H7 (cell line): ENCODE results near the gene TUBGCP2. TPM values are rescaled to one million over a fixed set of nuclear protein-coding genes. Genes with fewer than 3 reads are reported as not detected.

Experiments
- DNase-seq: peaks from one replicate; pipeline ENCODE4 v3.0.0; 2012
- H3K27me3 ChIP-seq: 2 replicates; pipeline ENCODE4 v1.6.0; 2011; ENCODE audit warnings: mild to moderate bottlenecking, low read length; ENCODE audit not compliant: control insufficient read depth, insufficient read depth
- H3K36me3 ChIP-seq: replicated peaks from 2 replicates; pipeline ENCODE4 v1.5.1; 2011; ENCODE audit warnings: low read length; ENCODE audit not compliant: control insufficient read depth, insufficient read depth
- H3K4me3 ChIP-seq: 2 replicates; pipeline ENCODE4 v1.5.1; 2011; ENCODE audit warnings: low read depth, mild to moderate bottlenecking, control low read depth, low read length, moderate library complexity; ENCODE audit not compliant: insufficient read depth
- total RNA-seq: library from RNA; depleted of rRNA; stranded (reverse); fragments of >200 nt; shearing (Covaris generic); gene quantifications from 2 replicates; pipeline ENCODE4 v1.2.3, GENCODE V29; 2014

Gene TUBGCP2
- total RNA-seq, 1 experiment from 2014 or later, result 47.1 TPM

DNA sequence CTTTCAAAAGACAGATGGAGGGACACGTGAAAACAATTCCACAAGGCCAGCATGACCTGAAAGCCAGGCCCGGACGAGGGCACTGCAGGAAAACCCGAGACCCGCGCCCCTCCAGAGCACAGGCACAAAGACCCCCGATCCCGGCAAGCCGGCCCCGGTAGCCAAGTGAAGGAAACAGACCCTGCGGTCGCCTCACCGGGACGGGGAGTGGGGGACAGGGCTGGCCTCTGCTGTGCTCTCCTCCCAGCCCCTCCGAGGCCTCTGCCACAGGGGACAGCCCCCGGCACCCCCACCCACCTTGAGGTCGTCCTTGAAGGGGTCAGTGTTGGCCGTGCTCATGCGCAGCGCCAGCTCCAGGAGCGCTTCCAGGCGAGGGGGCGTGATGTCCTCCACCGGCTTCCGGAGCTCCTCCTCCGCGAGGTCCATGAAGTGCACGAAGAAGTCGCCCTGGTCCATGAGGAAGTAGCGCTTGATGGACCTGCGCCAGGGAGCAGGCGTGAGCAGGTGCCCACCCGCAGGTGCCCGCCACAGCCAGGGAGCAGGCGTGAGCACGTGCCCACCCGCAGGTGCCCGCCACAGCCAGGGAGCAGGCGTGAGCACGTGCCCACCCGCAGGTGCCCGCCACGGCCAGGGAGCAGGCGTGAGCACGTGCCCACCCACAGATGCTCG, 20.7 kb downstream of the TUBGCP2 start:
- H3K27me3 ChIP-seq, result no peaks in the 10 kb centered on the region
- H3K4me3 ChIP-seq, result no peak overlapping the region
- DNase-seq, result no peak
- peaks cover 17% of the 10 kb centered on the region for H3K36me3 ChIP-seq

GRCh38 chr10:133286366-133286765, 22.3 kb downstream of the TUBGCP2 start:
- DNase-seq, result no peak
- Histone ChIP-seq H3K36me3 (peaks cover 14% of the 10 kb centered on the region), H3K4me3 (no peak overlapping the region), H3K27me3 (no peaks in the 10 kb centered on the region)

DNA sequence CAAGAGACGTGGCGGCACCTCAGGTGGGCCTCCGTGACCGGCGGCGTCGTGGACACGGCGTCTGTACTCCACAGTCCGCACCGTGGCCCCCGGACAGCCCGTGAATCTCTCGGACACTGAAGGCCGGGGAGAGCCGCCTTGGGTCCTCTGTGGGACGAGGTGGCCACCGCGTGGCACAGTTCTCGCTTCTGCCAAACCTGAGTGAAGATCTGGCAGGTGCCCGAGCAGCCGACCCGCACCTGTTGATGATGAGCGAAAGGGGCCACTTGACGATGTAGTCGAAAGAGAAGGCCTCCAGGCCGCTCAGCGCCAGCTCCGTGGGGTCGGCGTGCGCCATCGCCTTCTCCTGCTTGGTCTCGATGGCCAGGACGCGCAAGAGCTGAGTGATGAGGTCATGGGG, 23.5 kb downstream of the TUBGCP2 start:
- peaks cover 14% of the 10 kb centered on the region for H3K36me3 ChIP-seq
- H3K27me3 ChIP-seq, result no peaks in the 10 kb centered on the region
- DNase-seq, result no peak
- H3K4me3 ChIP-seq, result no peak overlapping the region

GRCh38 chr10:133283931-133284330, 24.7 kb downstream of the TUBGCP2 start:
- no peak for DNase-seq
- peaks cover 17% of the 10 kb centered on the region for H3K36me3 ChIP-seq
- H3K27me3 ChIP-seq, result no peaks in the 10 kb centered on the region
- no peak overlapping the region for H3K4me3 ChIP-seq

- H3K4me3 ChIP-seq, result no peak overlapping the region
- no peak for DNase-seq
- no peaks in the 10 kb centered on the region for H3K27me3 ChIP-seq
- peaks cover 15% of the 10 kb centered on the region for H3K36me3 ChIP-seq
Observed at GRCh38 chr10:133282846-133283390, 25.8 kb downstream of the TUBGCP2 start.

DNA sequence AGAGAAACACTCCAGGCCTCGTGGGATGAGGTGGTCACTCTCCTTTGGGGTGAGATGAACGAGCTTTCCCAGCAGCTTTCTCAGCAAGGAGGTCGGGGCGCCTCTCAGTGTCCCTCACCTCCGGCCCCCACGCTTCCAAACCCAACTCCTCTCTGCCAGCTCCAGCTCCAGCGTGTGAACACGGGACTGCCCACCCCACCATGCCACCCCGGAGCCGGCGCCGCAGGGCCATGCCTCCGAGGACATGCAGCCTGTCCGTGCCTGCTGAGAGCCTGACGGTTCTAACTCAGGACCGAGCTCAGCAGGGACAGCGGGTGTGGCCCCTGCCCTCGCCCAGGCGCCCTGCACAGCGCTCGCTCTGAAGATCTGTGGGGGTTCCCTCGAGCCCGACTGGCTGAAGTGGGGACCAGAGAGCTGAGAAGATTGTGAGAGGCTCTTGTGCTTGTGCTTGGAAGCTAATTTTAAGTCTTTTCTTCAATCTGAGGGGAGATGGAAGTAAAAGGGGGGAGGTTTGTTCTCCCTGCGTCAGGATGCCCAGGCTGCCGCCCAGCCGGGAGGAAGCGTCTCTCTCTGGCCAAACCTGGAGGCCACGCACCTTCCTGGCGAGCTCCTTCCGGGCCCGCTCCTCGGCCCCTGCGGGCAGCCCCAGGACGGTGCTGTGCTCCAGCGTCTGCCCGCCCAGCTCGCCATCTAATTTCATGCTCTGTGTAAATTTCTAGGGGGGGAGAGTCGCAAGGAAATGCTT, 26.9 kb downstream of the TUBGCP2 start:
- Histone ChIP-seq H3K36me3 (peaks cover 13% of the 10 kb centered on the region), H3K27me3 (no peaks in the 10 kb centered on the region), H3K4me3 (no peak overlapping the region)
- no peak for DNase-seq

GRCh38 chr10:133281084-133281483, 27.6 kb downstream of the TUBGCP2 start:
- DNase-seq, result no peak

GRCh38 chr10:133280391-133281059, 28.1 kb downstream of the TUBGCP2 start:
- Histone ChIP-seq H3K27me3 (peaks cover 8% of the 10 kb centered on the region), H3K4me3 (no peak overlapping the region), H3K36me3 (peaks cover 13% of the 10 kb centered on the region)
- DNase-seq, result no peak

More at GRCh38 chr10:133281084-133281483, 27.6 kb downstream of the TUBGCP2 start:
- Histone ChIP-seq H3K4me3 (no peak overlapping the region), H3K27me3 (peaks cover 6% of the 10 kb centered on the region), H3K36me3 (peaks cover 13% of the 10 kb centered on the region)

DNA sequence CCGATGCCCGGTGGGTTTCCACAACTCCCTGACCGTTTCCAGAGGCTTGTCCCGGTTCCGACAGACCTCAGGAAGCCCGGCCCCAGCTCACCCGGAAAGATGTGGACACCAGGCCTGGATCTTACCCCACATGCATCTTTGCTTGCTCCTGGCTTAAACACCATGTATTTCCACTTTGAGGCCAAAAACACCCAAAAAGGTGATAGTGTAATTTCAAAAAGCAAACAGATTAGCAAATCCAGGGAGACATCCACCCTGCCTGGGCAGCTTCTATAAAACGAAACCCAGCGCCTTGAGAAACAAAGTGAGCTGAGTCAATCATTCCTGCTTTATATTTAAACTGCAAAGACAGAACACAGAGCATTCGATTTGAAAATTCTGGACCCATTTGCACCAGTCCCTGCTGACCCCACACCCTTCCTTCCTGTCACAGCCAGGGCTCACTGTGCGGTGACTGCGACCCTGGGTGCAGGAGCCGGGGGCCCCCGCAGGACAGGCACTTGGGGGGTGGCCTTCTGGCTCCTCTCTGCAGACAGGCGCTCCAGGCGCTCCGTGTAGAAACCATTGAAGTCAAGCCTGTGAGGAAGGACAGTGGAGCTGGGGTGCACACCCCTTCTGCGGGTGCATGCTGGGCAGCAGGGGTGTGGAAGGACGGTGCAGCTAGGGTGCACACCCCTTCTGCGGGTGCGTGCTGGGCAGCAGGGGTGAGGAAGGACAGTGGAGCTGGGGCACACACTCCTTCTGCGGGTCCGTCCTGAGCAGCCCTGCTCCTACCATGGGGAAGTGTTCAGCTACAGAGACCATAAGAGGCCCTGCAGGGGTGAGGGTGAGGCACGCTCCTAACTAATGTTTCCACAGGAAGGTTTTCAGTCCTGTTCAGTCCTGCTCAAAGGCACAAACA, 29.1 kb downstream of the TUBGCP2 start:
- Histone ChIP-seq H3K27me3 (peaks cover 8% of the 10 kb centered on the region), H3K36me3 (peaks cover 9% of the 10 kb centered on the region), H3K4me3 (no peak overlapping the region)
- DNase-seq, result no peak

DNA sequence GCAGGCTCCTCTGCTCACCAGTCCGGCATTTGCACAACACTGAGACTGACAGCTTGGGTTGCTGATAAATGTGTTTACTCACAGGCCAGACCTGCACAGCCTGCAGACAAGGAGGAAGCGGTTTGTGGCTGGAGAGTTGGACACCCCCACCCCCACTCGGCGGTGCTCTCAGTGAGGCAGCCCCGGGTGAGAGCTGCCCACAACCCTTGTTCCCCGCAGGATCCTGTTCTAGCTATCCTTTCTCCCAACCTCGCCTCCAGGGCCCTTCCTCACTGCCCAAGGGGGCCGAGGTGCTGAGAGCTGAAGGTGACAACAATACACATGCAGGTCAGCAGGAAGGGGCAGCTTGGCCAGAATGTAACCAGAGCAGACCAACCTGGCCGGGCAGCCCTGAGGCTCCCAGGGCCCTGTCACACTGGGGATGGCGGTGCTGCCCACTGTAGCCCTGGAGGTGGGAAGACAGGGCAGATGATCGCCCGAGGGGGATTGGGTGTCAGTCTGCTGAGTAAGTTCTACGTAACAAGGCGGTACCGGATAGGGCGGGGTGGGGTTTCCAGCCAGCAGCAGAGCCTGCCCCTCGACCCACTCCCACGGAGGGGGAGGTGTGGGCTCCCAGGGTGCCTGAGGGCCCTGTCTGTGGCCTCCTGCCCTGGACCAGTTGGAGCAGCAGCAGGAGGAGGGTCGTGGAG, 30.0 kb downstream of the TUBGCP2 start:
- Histone ChIP-seq H3K27me3 (peaks cover 8% of the 10 kb centered on the region), H3K4me3 (no peak overlapping the region), H3K36me3 (peaks cover 7% of the 10 kb centered on the region)
- no peak for DNase-seq

GRCh38 chr10:133277993-133278576, 30.6 kb downstream of the TUBGCP2 start:
- Histone ChIP-seq H3K4me3 (no peak overlapping the region), H3K36me3 (peaks cover 7% of the 10 kb centered on the region), H3K27me3 (peaks cover 8% of the 10 kb centered on the region)
- no peak for DNase-seq

- Histone ChIP-seq H3K27me3 (peaks cover 8% of the 10 kb centered on the region), H3K4me3 (no peak overlapping the region; the same call in 1 of the 2 replicates), H3K36me3 (peaks cover 5% of the 10 kb centered on the region)
- DNase-seq, result no peak
Observed at GRCh38 chr10:133277277-133277992, 31.2 kb downstream of the TUBGCP2 start.
